Breast epithelium (tissue), 3 donors: ENCODE results near the gene NUPR2.
"Not testable (repeated sequence)": the region's sequence is repeated elsewhere in the genome, so short reads cannot be mapped to it uniquely, and the experiment has no call there.

Experiments
- CTCF ChIP-seq, 3 donors: fragments of 450-650 bp; IDR thresholded peaks; one replicate each; pipeline ENCODE4 v1.5.1; 2016 to 2017; ENCODE audit warnings: antibody characterized with exemption in 3 of 3, mild to moderate bottlenecking in 3 of 3, moderate library complexity in 3 of 3
- POLR2A ChIP-seq: fragments of 450-650 bp; IDR thresholded peaks from one replicate; pipeline ENCODE4 v1.6.1; 2016; ENCODE audit warnings: antibody characterized with exemption, mild to moderate bottlenecking, moderate library complexity

GRCh38 chr7:56066376-56066775, 49.8 kb downstream of the NUPR2 start:
- TF ChIP-seq POLR2A; CTCF (IDR thresholded peaks at IDR 0.05): not testable (repeated sequence)
